Uterus (tissue), 4 donors: Measurements from ENCODE around the gene SORD. TPM values are rescaled to one million over a fixed set of nuclear protein-coding genes. Genes with fewer than 3 reads are reported as not detected.
"Not testable (repeated sequence)": the region's sequence is repeated elsewhere in the genome, so short reads cannot be mapped to it uniquely, and the experiment has no call there.

Source experiments
- DNase-seq, 2 donors: peaks; one replicate each; pipeline ENCODE4 v3.0.0-alpha.2; 2019 to 2020
- H3K27ac ChIP-seq, 2 donors: fragments of 200-600 bp; sonication (generic); 1 replicate in 1 of 2; 2 replicates in 1 of 2; pipeline ENCODE4 v1.5.1; 2016 to 2018
- H3K27me3 ChIP-seq, 2 donors: fragments of 200-600 bp; sonication (generic); one replicate each; pipeline ENCODE4 v1.5.1; 2018 to 2019; ENCODE audit warnings: control low read depth in 1 of 2
- H3K36me3 ChIP-seq, 2 donors: fragments of 200-600 bp; sonication (generic); one replicate each; pipeline ENCODE4 v1.5.1; 2019; ENCODE audit warnings: control low read depth in 1 of 2
- H3K4me1 ChIP-seq, 2 donors: fragments of 200-600 bp; sonication (generic); one replicate each; pipeline ENCODE4 v1.5.1; 2018 to 2019; ENCODE audit warnings: control low read depth in 1 of 2
- H3K4me3 ChIP-seq, 2 donors: fragments of 200-600 bp; sonication (generic); 1 replicate in 1 of 2; 2 replicates in 1 of 2; pipeline ENCODE4 v1.5.1; 2018 to 2019; ENCODE audit warnings: mild to moderate bottlenecking in 1 of 2
- H3K9me3 ChIP-seq, 2 donors: fragments of 200-600 bp; sonication (generic); one replicate each; pipeline ENCODE4 v1.5.1; 2019; ENCODE audit warnings: control low read depth in 1 of 2
- POLR2A ChIP-seq, 2 donors: fragments of 450-650 bp; IDR thresholded peaks; one replicate each; pipeline ENCODE4 v1.6.1; 2016; ENCODE audit warnings: antibody characterized with exemption in 2 of 2, mild to moderate bottlenecking in 1 of 2, moderate library complexity in 1 of 2
- intact Hi-C: fragments of 100-400 bp; cut with DNase I; formaldehyde crosslinking; loops from one replicate; pipeline ENCODE4 v1.15.1; 2023; ENCODE audit warnings: low total_unique reads
- total RNA-seq, 4 donors: library from RNA; depleted of rRNA in 3 of 4; stranded (reverse); fragments of >200 nt in 3 of 4; gene quantifications; one replicate each; pipeline versions ENCODE4 v1.1.0 to v1.2.4, GENCODE V29; 2014 to 2023
- TF ChIP-seq, protein P1 (sequence below), 4 experiments: fragments of 200-600 bp in 2 of 4; fragments of 450-650 bp in 2 of 4; sonication (generic) in 2 of 4; IDR thresholded peaks; one replicate each; pipeline ENCODE4 v1.5.1; 2016 to 2019; ENCODE audit warnings: antibody characterized with exemption in 4 of 4, mild to moderate bottlenecking in 2 of 4, moderate library complexity in 1 of 4
- donor health status: DM: yes; HTN: yes; CAD: no.

Gene SORD
- total RNA-seq, 4 donors from 2014 or later: 4.9 to 30.6 (median 19.3) TPM

DNA sequence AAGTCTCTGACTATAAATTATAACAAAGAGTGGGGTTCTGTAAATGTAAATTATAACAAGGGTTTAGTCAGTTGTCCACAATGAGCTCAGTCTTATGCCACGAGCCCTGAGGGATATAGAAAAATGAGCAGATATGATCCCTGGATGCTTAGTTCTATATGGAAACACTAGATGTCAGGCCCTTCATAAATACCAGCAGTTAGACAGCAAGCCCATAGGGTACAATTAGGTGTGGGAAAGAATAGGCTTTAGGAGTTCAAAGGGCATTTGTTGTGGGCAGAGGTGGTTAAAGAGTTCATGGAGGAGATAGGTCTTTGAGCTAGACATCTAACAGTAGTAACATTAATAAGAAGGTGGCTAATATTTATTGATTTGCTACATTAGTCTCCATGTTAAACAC is 21.3 kb downstream of the SORD start:
- H3K36me3 ChIP-seq, H3K27ac ChIP-seq, intact Hi-C loops, H3K4me3 ChIP-seq, H3K4me1 ChIP-seq, H3K9me3 ChIP-seq, DNase-seq, H3K27me3 ChIP-seq: not testable (repeated sequence)

DNA sequence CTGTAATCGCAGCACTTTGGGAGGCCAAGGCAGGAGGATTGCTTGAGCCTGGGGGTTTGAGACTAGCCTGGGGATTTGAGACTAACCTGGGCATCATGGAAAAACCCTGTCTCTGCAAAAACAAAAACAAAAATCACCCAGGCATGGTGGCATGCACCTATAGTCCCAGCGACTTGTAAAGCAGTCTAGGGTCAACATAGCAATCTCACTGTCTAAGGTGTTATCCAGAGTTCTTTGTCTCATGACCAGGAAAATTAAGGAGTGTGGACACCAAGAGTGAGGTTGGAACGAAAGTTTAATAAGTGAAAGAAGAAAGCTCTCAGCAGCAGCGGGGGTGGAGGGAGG is 25.4 kb downstream of the SORD start:
- DNase-seq, H3K9me3 ChIP-seq, H3K4me3 ChIP-seq, H3K36me3 ChIP-seq, H3K4me1 ChIP-seq, H3K27me3 ChIP-seq, intact Hi-C loops, H3K27ac ChIP-seq: not testable (repeated sequence)

DNA sequence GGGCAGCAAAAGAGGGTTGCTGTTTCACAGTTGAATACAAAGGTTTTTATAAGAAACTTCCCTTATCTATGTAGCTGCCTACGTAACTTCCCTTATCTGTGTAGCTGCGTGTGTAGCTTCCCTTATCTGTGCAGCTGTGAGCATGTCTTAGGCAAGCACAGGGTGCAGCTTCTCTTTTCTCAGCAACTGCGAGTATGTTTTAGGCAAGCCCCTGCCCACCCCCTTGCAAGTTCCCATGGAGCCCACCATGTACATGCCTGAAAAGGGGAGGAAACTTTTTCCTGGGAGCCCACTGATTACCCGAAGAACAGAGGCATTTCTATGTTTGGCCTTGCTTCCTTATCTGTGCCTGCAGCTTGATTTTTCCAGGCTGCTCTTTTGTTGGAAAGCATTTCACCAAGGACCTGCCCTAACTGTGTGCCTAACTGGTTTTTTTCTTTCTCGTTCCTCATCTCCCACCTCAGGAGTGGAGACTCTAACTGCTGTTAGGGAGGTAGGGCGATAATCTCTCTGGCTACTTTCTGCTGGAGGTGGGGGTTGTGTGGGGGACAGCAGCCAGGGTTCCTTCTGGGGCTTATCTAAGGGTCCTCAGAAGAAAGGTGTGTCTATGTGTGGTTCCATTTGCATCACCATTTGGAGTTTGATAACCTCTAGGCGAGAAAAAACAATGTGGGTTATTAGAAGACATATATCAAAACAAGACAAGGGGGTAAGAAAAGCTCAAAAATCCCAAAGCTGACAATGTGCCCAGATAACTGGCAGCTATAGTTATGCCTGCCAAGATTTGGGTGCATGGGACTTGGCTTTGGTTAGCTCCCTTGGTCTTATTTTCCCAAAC is 26.0 kb downstream of the SORD start:
- intact Hi-C loops: no loop called here
- Histone ChIP-seq H3K4me3 (no peak overlapping the region), H3K9me3 (no peaks in the 10 kb centered on the region), H3K4me1 (no peaks in the 10 kb centered on the region), H3K27ac (no peak overlapping the region), H3K36me3 (no peaks in the 10 kb centered on the region), H3K27me3 (no peaks in the 10 kb centered on the region)
- no peak for DNase-seq
- TF ChIP-seq, protein P1, sequence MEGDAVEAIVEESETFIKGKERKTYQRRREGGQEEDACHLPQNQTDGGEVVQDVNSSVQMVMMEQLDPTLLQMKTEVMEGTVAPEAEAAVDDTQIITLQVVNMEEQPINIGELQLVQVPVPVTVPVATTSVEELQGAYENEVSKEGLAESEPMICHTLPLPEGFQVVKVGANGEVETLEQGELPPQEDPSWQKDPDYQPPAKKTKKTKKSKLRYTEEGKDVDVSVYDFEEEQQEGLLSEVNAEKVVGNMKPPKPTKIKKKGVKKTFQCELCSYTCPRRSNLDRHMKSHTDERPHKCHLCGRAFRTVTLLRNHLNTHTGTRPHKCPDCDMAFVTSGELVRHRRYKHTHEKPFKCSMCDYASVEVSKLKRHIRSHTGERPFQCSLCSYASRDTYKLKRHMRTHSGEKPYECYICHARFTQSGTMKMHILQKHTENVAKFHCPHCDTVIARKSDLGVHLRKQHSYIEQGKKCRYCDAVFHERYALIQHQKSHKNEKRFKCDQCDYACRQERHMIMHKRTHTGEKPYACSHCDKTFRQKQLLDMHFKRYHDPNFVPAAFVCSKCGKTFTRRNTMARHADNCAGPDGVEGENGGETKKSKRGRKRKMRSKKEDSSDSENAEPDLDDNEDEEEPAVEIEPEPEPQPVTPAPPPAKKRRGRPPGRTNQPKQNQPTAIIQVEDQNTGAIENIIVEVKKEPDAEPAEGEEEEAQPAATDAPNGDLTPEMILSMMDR (IDR thresholded peaks at IDR 0.05): no peak
- no peak for TF ChIP-seq POLR2A (IDR thresholded peaks at IDR 0.05)

DNA sequence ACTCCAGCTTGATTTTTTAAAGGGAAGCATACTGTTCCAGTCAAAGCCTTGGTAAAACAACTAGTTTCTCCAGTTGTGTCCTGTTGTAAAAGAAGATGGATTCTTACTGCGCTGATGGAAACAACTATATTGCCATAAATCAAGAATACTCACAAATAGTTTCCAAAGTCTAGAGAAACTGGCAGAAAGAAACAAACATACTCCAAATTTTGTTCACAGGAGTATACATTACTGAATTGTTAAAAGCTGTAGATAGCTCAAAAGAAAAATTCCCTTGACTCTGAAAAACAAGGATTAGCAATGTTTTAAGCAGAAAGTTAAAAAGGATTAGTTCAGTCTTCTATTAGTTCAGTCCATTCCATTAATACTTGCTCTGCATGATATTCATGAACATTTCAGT is 27.6 kb downstream of the SORD start:
- Histone ChIP-seq H3K36me3 (no peaks in the 10 kb centered on the region), H3K27me3 (no peaks in the 10 kb centered on the region), H3K4me3 (no peak overlapping the region), H3K9me3 (no peaks in the 10 kb centered on the region), H3K27ac (no peak overlapping the region), H3K4me1 (no peaks in the 10 kb centered on the region)
- TF ChIP-seq POLR2A (IDR thresholded peaks at IDR 0.05): no peak
- TF ChIP-seq, protein P1 (IDR thresholded peaks at IDR 0.05): no peak
- intact Hi-C loops: no loop called here
- no peak for DNase-seq

DNA sequence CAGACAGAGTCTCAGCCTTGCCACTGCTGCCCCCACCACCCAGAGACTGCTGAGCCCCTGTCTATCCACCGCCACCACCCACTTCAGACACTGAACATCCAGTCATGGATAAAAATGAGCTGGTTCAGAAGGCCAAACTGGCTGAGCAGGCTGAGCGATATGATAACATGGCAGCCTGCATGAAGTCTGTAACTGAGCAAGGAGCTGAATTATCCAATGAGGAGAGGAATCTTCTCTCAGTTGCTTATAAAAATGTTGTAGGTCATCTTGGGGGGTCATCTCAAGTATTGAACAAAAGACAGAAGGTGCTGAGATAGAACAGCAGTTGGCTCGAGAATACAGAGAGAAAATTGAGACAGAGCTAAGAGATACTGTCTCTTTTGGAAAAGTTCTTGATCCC is 29.7 kb downstream of the SORD start:
- H3K36me3 ChIP-seq, H3K9me3 ChIP-seq, DNase-seq, H3K27me3 ChIP-seq, intact Hi-C loops, H3K4me3 ChIP-seq, H3K4me1 ChIP-seq, H3K27ac ChIP-seq: not testable (repeated sequence)

DNA sequence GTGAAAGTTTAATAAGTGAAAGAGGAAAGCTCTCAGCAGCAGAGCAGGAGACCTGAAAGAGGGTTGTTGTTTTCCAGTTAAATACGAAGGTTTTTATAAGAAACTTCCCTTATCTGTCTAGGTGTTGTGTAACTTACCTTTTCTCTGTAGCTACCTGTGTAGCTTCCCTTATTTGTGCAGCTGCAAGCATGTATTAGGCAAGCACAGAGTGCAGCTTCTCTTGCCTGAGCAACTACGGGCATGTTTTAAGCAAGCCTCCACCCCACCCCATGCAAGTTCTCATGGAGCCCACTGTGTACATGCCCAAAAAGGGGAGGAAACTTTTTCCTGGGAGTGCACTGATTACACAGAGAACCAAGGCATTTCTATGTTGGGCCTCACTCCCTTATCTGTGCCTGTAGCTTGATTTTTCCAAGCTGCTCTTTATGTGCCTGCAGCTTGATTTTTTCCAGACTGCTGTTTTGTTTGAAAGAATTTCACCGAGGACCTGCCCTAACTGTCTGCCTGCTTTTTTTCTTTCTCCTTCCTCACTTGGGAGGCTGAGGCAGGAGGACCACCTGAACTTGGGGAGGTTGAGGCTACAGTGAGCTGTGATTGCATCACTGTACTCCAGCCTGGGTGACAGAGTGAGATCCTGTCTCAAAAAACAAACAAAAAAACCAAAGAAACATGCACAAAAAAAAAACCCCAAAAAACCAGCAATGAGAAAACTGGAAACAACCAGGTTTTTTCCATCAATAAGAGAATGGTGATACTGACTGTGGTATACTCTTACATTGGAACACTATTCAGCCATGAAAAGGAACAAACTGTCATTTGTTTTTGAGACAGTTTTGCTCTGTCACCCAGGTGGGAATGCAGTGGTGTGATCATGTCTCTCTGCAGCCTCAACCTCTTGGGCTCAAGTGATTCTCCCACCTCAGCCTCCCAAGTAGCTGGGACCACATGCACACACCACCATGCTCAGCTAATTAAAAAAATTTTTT is 36.0 kb downstream of the SORD start:
- H3K4me3 ChIP-seq, H3K9me3 ChIP-seq, H3K36me3 ChIP-seq, DNase-seq, intact Hi-C loops, H3K27ac ChIP-seq, H3K27me3 ChIP-seq, H3K4me1 ChIP-seq: not testable (repeated sequence)

DNA sequence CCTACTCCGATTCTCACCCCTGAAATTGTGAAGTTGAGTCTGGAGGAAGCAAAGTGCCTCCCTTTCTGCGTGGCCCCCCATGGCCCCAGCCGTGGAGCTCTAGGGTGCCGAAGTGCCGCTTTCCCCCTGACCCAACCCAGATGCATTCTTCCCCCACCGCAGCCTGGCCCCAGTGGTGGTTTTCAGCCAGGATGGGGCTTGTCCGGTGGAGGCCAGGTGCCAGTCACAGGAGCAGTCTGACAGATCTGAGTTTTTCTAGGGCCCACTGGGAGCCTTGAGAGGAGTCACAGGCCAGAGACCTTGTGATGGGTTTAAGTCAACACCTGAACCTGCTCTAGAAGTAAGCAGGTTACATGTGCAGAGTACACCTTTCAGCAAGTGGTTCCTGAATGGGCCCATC is 39.3 kb downstream of the SORD start:
- intact Hi-C loops, H3K9me3 ChIP-seq, H3K4me1 ChIP-seq, H3K27ac ChIP-seq, DNase-seq, H3K27me3 ChIP-seq, H3K36me3 ChIP-seq, H3K4me3 ChIP-seq: not testable (repeated sequence)
